Activated naive CD8-positive, alpha-beta T cell treated with anti-CD3 and anti-CD28 coated beads for 36 hours (primary cell): Measurements from ENCODE around the gene PHACTR3. TPM values are rescaled to one million over a fixed set of nuclear protein-coding genes. Genes with fewer than 3 reads are reported as not detected.

Experiments
- DNase-seq: peaks from one replicate; pipeline ENCODE4 v3.0.0; 2021
- H3K27ac Mint-ChIP-seq: one replicate; pipeline ENCODE4 v1.8.0; 2022; ENCODE audit warnings: mild to moderate bottlenecking, moderate library complexity, mixed read lengths
- H3K27me3 Mint-ChIP-seq: one replicate; pipeline ENCODE4 v1.8.0; 2022; ENCODE audit warnings: mild to moderate bottlenecking, mixed read lengths
- H3K36me3 Mint-ChIP-seq: one replicate; pipeline ENCODE4 v1.8.0; 2021; ENCODE audit warnings: mild to moderate bottlenecking, mixed read lengths
- H3K4me1 Mint-ChIP-seq: one replicate; pipeline ENCODE4 v1.8.0; 2021; ENCODE audit warnings: mixed read lengths
- H3K4me3 Mint-ChIP-seq: one replicate; pipeline ENCODE4 v1.8.0; 2022; ENCODE audit warnings: mild to moderate bottlenecking, moderate library complexity, mixed read lengths
- H3K9me3 Mint-ChIP-seq: one replicate; pipeline ENCODE4 v1.8.0; 2022; ENCODE audit warnings: mixed read lengths
- total RNA-seq, 2 experiments: library from RNA; stranded (reverse); gene quantifications; one replicate each; pipeline ENCODE4 v1.2.3, GENCODE V29; 2021

The PHACTR3 gene
- total RNA-seq, 2 experiments from 2014 or later: not detected

- Mint-ChIP-seq H3K27ac (no peak overlapping the region), H3K36me3 (no peaks in the 10 kb centered on the region), H3K4me3 (no peak overlapping the region), H3K4me1 (no peaks in the 10 kb centered on the region), H3K9me3 (no peaks in the 10 kb centered on the region), H3K27me3 (no peaks in the 10 kb centered on the region)
- DNase-seq: no peak
Measured at GRCh38 chr20:59780494-59781185, 176.3 kb downstream of the PHACTR3 start.

- Mint-ChIP-seq H3K36me3 (no peaks in the 10 kb centered on the region), H3K4me3 (no peak overlapping the region), H3K27ac (no peak overlapping the region), H3K27me3 (no peaks in the 10 kb centered on the region), H3K9me3 (no peaks in the 10 kb centered on the region), H3K4me1 (no peaks in the 10 kb centered on the region)
- DNase-seq: no peak
Measured at GRCh38 chr20:59781226-59781625, 176.9 kb downstream of the PHACTR3 start.

GRCh38 chr20:59782986-59783640, 178.8 kb downstream of the PHACTR3 start:
- Mint-ChIP-seq H3K9me3 (no peaks in the 10 kb centered on the region), H3K36me3 (no peaks in the 10 kb centered on the region), H3K4me1 (no peaks in the 10 kb centered on the region), H3K27ac (no peak overlapping the region), H3K4me3 (no peak overlapping the region), H3K27me3 (no peaks in the 10 kb centered on the region)
- DNase-seq: peak; percentile 43

GRCh38 chr20:59783641-59784010, 179.3 kb downstream of the PHACTR3 start:
- Mint-ChIP-seq H3K27me3 (no peaks in the 10 kb centered on the region), H3K36me3 (no peaks in the 10 kb centered on the region), H3K9me3 (no peaks in the 10 kb centered on the region), H3K4me3 (no peak overlapping the region), H3K27ac (no peak overlapping the region), H3K4me1 (no peaks in the 10 kb centered on the region)
- no peak for DNase-seq

- Mint-ChIP-seq H3K4me1 (no peaks in the 10 kb centered on the region), H3K9me3 (no peaks in the 10 kb centered on the region), H3K36me3 (no peaks in the 10 kb centered on the region), H3K4me3 (no peak overlapping the region), H3K27ac (no peak overlapping the region), H3K27me3 (peaks cover 4% of the 10 kb centered on the region)
- DNase-seq: no peak
Measured at GRCh38 chr20:59784365-59784764, 180.0 kb downstream of the PHACTR3 start.

- Mint-ChIP-seq H3K27me3 (peaks cover 6% of the 10 kb centered on the region), H3K27ac (no peak overlapping the region), H3K4me3 (no peak overlapping the region), H3K9me3 (no peaks in the 10 kb centered on the region), H3K4me1 (no peaks in the 10 kb centered on the region), H3K36me3 (no peaks in the 10 kb centered on the region)
- no peak for DNase-seq
Measured at GRCh38 chr20:59784791-59785668, 180.7 kb downstream of the PHACTR3 start.

GRCh38 chr20:59785669-59785959, 181.3 kb downstream of the PHACTR3 start:
- Mint-ChIP-seq H3K4me3 (no peak overlapping the region), H3K27ac (no peak overlapping the region), H3K4me1 (no peaks in the 10 kb centered on the region), H3K36me3 (no peaks in the 10 kb centered on the region), H3K27me3 (peaks cover 6% of the 10 kb centered on the region), H3K9me3 (peaks cover 2% of the 10 kb centered on the region)
- DNase-seq: no peak

- Mint-ChIP-seq H3K9me3 (peaks cover 2% of the 10 kb centered on the region), H3K4me1 (no peaks in the 10 kb centered on the region), H3K36me3 (no peaks in the 10 kb centered on the region), H3K4me3 (no peak overlapping the region), H3K27ac (no peak overlapping the region), H3K27me3 (peaks cover 6% of the 10 kb centered on the region)
- no peak for DNase-seq
Measured at GRCh38 chr20:59785986-59786795, 181.9 kb downstream of the PHACTR3 start.

GRCh38 chr20:59786801-59787537, 182.6 kb downstream of the PHACTR3 start:
- no peaks in the 10 kb centered on the region for H3K4me1 Mint-ChIP-seq
- DNase-seq: no peak
- H3K9me3 Mint-ChIP-seq: peaks cover 2% of the 10 kb centered on the region
- no peak overlapping the region for H3K4me3 Mint-ChIP-seq
- no peaks in the 10 kb centered on the region for H3K36me3 Mint-ChIP-seq
- peaks cover 6% of the 10 kb centered on the region for H3K27me3 Mint-ChIP-seq
- no peak overlapping the region for H3K27ac Mint-ChIP-seq

- no peaks in the 10 kb centered on the region for H3K36me3 Mint-ChIP-seq
- H3K9me3 Mint-ChIP-seq: peaks cover 2% of the 10 kb centered on the region
- no peak overlapping the region for H3K27ac Mint-ChIP-seq
- H3K27me3 Mint-ChIP-seq: peaks cover 6% of the 10 kb centered on the region
- H3K4me3 Mint-ChIP-seq: no peak overlapping the region
- no peaks in the 10 kb centered on the region for H3K4me1 Mint-ChIP-seq
- DNase-seq: no peak
Measured at GRCh38 chr20:59787538-59787890, 183.2 kb downstream of the PHACTR3 start.

GRCh38 chr20:59788196-59788735, 183.9 kb downstream of the PHACTR3 start:
- Mint-ChIP-seq H3K4me1 (no peaks in the 10 kb centered on the region), H3K27me3 (peaks cover 6% of the 10 kb centered on the region), H3K27ac (no peak overlapping the region), H3K4me3 (no peak overlapping the region), H3K36me3 (no peaks in the 10 kb centered on the region), H3K9me3 (peaks cover 2% of the 10 kb centered on the region)
- DNase-seq: no peak

GRCh38 chr20:59788811-59789397, 184.6 kb downstream of the PHACTR3 start:
- H3K4me3 Mint-ChIP-seq: no peak overlapping the region
- no peaks in the 10 kb centered on the region for H3K4me1 Mint-ChIP-seq
- DNase-seq: no peak
- no peak overlapping the region for H3K27ac Mint-ChIP-seq
- H3K27me3 Mint-ChIP-seq: peaks cover 10% of the 10 kb centered on the region
- H3K9me3 Mint-ChIP-seq: peaks cover 2% of the 10 kb centered on the region
- H3K36me3 Mint-ChIP-seq: no peaks in the 10 kb centered on the region

- H3K4me1 Mint-ChIP-seq: no peaks in the 10 kb centered on the region
- H3K27ac Mint-ChIP-seq: no peak overlapping the region
- no peaks in the 10 kb centered on the region for H3K36me3 Mint-ChIP-seq
- H3K4me3 Mint-ChIP-seq: no peak overlapping the region
- no peak for DNase-seq
- H3K27me3 Mint-ChIP-seq: peaks cover 10% of the 10 kb centered on the region
- peaks cover 2% of the 10 kb centered on the region for H3K9me3 Mint-ChIP-seq
Measured at GRCh38 chr20:59789686-59790085, 185.3 kb downstream of the PHACTR3 start.

- H3K4me3 Mint-ChIP-seq: no peak overlapping the region
- peaks cover 13% of the 10 kb centered on the region for H3K27me3 Mint-ChIP-seq
- no peak overlapping the region for H3K27ac Mint-ChIP-seq
- DNase-seq: no peak
- no peaks in the 10 kb centered on the region for H3K4me1 Mint-ChIP-seq
- H3K9me3 Mint-ChIP-seq: peaks cover 2% of the 10 kb centered on the region
- no peaks in the 10 kb centered on the region for H3K36me3 Mint-ChIP-seq
Measured at GRCh38 chr20:59790346-59790745, 186.0 kb downstream of the PHACTR3 start.
